Testis (tissue), 2 donors: ENCODE data around the gene PLXNB1.

ENCODE experiments used
- CTCF ChIP-seq, 3 experiments: fragments of 450-650 bp in 2 of 3; fragments of 200-600 bp in 1 of 3; sonication (generic) in 1 of 3; IDR thresholded peaks; one replicate each; pipeline ENCODE4 v1.5.1; 2016 to 2019; ENCODE audit warnings: antibody characterized with exemption in 3 of 3, mild to moderate bottlenecking in 2 of 3, moderate library complexity in 1 of 3
- POLR2A ChIP-seq: fragments of 450-650 bp; IDR thresholded peaks from one replicate; pipeline ENCODE4 v1.6.1; 2017; ENCODE audit warnings: antibody characterized with exemption, mild to moderate bottlenecking, moderate library complexity

GRCh38 chr3:48427630-48427962, 2.3 kb downstream of the PLXNB1 start:
- TF ChIP-seq CTCF (IDR thresholded peaks at IDR 0.05) = no peak
- no peak for TF ChIP-seq POLR2A
